ENCODE measurements around the gene GNG12.
A peak's percentile ranks its signal among the peaks of the same experiment; 100 is the strongest.

GNG12 gene

GRCh38 chr1:67752306-67752705, 81.0 kb downstream of the GNG12 start:
- peaks cover 98% of the 10 kb centered on the region for H3K4me1 ChIP-seq (ENCODE audit: low read depth, poor library complexity, severe bottlenecking)

DNA sequence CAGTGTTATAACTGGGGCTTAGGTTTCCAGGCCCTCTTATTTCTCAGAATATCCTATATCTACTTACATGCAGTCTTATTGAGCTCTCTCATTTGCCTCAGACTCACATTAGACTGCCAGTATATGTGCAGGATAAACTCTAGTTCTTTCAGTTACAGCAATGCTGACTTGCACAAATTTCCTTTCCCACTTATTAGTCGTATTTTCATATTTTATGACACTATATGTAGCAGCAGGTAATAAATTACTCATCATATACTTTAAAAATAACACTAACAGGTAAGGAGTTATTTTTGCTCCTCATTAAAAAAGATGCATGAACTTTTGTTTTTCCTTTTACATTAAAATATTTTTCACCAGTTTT, 82.6 kb downstream of the GNG12 start:
- Histone ChIP-seq H3K36me3 (ENCODE audit: insufficient read depth) (no peaks in the 10 kb centered on the region), H3K79me2 (ENCODE audit: insufficient read depth, low read depth) (no peaks in the 10 kb centered on the region), H3K4me1 (ENCODE audit: low read depth, poor library complexity, severe bottlenecking) (peaks cover 95% of the 10 kb centered on the region), H3K4me2 (peak overlapping the region; percentile 94), H3K27ac (peak overlapping the region; percentile 94), H2AFZ (ENCODE audit: low read depth) (peak overlapping the region; percentile 52; the same call in 1 of the 2 replicates), H3K4me3 (IDR thresholded peaks at IDR 0.05; ENCODE audit: insufficient read depth, low read depth, low read length) (no peak overlapping the region), H4K20me1 (ENCODE audit: insufficient read depth) (no peaks in the 10 kb centered on the region), H3K9ac (peak overlapping the region; percentile 69; the same call in 1 of the 2 replicates), H3K27me3 (ENCODE audit: insufficient read depth, low read depth) (no peaks in the 10 kb centered on the region)
- TF ChIP-seq, protein P1, sequence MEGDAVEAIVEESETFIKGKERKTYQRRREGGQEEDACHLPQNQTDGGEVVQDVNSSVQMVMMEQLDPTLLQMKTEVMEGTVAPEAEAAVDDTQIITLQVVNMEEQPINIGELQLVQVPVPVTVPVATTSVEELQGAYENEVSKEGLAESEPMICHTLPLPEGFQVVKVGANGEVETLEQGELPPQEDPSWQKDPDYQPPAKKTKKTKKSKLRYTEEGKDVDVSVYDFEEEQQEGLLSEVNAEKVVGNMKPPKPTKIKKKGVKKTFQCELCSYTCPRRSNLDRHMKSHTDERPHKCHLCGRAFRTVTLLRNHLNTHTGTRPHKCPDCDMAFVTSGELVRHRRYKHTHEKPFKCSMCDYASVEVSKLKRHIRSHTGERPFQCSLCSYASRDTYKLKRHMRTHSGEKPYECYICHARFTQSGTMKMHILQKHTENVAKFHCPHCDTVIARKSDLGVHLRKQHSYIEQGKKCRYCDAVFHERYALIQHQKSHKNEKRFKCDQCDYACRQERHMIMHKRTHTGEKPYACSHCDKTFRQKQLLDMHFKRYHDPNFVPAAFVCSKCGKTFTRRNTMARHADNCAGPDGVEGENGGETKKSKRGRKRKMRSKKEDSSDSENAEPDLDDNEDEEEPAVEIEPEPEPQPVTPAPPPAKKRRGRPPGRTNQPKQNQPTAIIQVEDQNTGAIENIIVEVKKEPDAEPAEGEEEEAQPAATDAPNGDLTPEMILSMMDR (conservative IDR thresholded peaks at IDR 0.05; ENCODE audit: low read depth, low read length), result no peak

More at GRCh38 chr1:67752306-67752705, 81.0 kb downstream of the GNG12 start:
- Histone ChIP-seq H3K27ac (peak overlapping the region; percentile 94; the same call in 1 of the 2 replicates), H3K36me3 (ENCODE audit: insufficient read depth) (no peaks in the 10 kb centered on the region), H3K4me3 (IDR thresholded peaks at IDR 0.05; ENCODE audit: insufficient read depth, low read depth, low read length) (no peak overlapping the region), H3K27me3 (ENCODE audit: insufficient read depth, low read depth) (no peaks in the 10 kb centered on the region), H4K20me1 (ENCODE audit: insufficient read depth) (no peaks in the 10 kb centered on the region), H3K79me2 (ENCODE audit: insufficient read depth, low read depth) (no peaks in the 10 kb centered on the region), H3K4me2 (peak overlapping the region; percentile 30; the same call in 1 of the 2 replicates), H3K9ac (no peak overlapping the region), H2AFZ (ENCODE audit: low read depth) (no peak overlapping the region)
- TF ChIP-seq, protein P1 (conservative IDR thresholded peaks at IDR 0.05; ENCODE audit: low read depth, low read length), result no peak

DNA sequence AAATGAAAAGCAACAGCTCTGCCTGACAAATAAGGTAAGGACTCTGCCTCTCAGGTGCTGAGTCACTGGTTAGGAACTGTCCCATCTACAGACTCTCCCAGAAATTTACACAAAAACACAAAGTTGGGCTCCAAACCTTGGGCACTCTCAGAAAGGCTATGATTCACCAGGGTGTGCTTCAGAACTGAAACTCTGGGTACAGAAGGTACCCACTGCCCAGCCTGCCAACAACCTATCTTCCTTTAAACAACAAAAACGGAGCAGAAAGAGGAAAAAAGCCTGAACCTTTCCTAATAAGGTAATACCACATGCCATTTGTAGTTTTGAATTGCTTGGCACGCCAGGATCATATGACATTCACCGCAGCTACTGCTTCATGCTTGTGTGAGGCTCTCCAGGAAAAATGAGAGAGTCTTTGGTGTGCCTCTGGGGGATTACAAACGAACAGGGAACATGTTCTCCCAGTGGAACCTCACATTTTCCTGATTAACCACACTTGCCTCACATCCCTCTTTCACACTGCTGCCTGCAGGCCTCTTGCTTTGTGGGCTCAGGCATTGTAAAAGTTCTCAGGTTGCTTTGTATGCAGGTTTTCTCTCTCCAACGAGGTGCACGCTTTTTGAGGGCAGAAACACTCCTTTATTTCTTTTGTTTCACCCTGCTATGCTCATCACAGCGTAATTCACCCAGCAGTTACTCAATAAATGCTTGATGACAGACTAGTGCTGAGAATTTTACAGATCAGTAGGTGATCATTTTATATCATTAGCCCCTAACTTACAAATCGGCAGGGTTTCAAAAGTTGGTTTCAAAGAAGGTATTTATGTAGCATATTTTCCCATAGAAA, 83.2 kb downstream of the GNG12 start:
- no peaks in the 10 kb centered on the region for H3K36me3 ChIP-seq (ENCODE audit: insufficient read depth)
- TF ChIP-seq, protein P1 (conservative IDR thresholded peaks at IDR 0.05; ENCODE audit: low read depth, low read length), result no peak
- peak overlapping the region; percentile 69; the same call in 1 of the 2 replicates for H3K9ac ChIP-seq
- no peak overlapping the region for H3K4me3 ChIP-seq (IDR thresholded peaks at IDR 0.05; ENCODE audit: insufficient read depth, low read depth, low read length)
- H3K4me2 ChIP-seq, result peak overlapping the region; percentile 94
- peak overlapping the region; percentile 94 for H3K27ac ChIP-seq
- H4K20me1 ChIP-seq (ENCODE audit: insufficient read depth), result no peaks in the 10 kb centered on the region
- no peaks in the 10 kb centered on the region for H3K79me2 ChIP-seq (ENCODE audit: insufficient read depth, low read depth)
- H2AFZ ChIP-seq (ENCODE audit: low read depth), result peak overlapping the region; percentile 52; the same call in 1 of the 2 replicates
- H3K27me3 ChIP-seq (ENCODE audit: insufficient read depth, low read depth), result no peaks in the 10 kb centered on the region
- peaks cover 94% of the 10 kb centered on the region for H3K4me1 ChIP-seq (ENCODE audit: low read depth, poor library complexity, severe bottlenecking)

DNA sequence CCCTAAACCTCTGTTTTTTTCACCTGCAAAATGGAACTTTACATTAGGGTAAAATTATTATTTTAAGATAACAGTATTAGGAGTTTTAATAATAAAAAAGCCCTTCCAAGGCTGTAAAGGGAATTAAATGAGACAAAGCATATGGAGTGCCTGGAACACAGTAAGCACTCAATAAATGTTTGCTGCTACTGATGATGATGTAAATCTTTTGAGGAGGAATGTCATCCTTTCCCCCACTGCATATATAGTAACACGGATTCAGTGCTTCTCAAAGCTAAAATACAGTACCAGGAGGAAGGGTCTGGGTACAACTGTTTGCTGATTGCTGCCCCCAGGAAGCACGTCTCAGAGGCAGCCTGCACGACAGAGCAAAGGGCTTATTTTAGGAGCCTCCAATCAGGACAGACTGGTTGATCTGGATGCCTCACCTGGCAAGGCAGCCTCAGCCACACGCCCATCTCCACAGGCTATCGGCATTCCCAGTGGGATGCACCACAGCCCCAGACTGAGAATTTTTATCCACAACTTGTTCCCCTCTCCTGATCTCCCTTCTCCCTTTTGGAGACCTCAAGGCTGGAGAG, 83.9 kb downstream of the GNG12 start:
- peak overlapping the region; percentile 69; the same call in 1 of the 2 replicates for H3K9ac ChIP-seq
- no peak overlapping the region for H3K4me3 ChIP-seq (IDR thresholded peaks at IDR 0.05; ENCODE audit: insufficient read depth, low read depth, low read length)
- no peaks in the 10 kb centered on the region for H4K20me1 ChIP-seq (ENCODE audit: insufficient read depth)
- peaks cover 86% of the 10 kb centered on the region for H3K4me1 ChIP-seq (ENCODE audit: low read depth, poor library complexity, severe bottlenecking)
- H3K36me3 ChIP-seq (ENCODE audit: insufficient read depth), result no peaks in the 10 kb centered on the region
- peak overlapping the region; percentile 52; the same call in 1 of the 2 replicates for H2AFZ ChIP-seq (ENCODE audit: low read depth)
- no peaks in the 10 kb centered on the region for H3K27me3 ChIP-seq (ENCODE audit: insufficient read depth, low read depth)
- H3K79me2 ChIP-seq (ENCODE audit: insufficient read depth, low read depth), result no peaks in the 10 kb centered on the region
- H3K4me2 ChIP-seq, result peak overlapping the region; percentile 94
- peak overlapping the region; percentile 94 for H3K27ac ChIP-seq
- TF ChIP-seq, protein P1 (conservative IDR thresholded peaks at IDR 0.05; ENCODE audit: low read depth, low read length), result no peak
